ENCODE measurements around the gene HOXB7. TPM values are rescaled to one million over a fixed set of nuclear protein-coding genes. Genes with fewer than 3 reads are reported as not detected.

Gene HOXB7
- total RNA-seq, 1 donor from 2014 or later, result 0.64 TPM

DNA sequence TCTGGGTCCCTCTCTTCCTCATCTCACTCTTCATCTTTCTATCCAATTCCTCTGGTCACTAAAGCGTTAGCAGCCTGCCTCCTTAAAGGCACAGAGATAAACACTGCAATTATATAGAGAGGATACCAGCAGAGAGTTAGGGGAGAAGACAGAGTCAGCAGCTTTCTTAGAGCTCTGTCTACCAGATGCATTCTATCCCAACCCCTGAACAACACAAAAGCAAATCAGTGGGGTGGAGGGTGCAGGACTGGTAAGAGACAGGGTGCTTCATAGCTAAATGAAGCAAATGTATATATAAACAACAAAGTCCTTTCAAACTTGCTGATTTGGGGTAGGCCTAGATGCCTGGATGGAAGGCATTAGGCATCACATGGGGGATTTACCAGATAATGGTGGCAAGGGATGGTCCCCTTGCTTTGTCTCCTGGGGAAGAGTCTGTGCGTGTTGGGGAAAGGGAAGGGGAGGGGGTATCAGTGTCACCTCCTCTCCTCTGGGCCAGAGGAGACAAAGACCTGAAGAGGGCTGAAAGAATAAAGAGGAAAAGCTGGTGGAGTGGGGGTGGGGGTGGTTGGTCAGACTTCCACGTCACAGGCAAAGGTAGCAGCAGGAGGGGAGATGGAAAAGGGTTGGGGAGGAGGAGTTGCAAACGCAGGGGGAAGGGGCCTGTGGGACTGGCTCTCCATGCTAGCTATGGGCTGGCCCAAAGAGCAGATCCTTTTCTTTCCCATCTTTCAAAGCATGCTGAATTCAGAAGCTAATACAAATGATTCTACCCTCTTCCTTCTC is 44.7 kb downstream of the HOXB7 start:
- TF ChIP-seq, protein P1, sequence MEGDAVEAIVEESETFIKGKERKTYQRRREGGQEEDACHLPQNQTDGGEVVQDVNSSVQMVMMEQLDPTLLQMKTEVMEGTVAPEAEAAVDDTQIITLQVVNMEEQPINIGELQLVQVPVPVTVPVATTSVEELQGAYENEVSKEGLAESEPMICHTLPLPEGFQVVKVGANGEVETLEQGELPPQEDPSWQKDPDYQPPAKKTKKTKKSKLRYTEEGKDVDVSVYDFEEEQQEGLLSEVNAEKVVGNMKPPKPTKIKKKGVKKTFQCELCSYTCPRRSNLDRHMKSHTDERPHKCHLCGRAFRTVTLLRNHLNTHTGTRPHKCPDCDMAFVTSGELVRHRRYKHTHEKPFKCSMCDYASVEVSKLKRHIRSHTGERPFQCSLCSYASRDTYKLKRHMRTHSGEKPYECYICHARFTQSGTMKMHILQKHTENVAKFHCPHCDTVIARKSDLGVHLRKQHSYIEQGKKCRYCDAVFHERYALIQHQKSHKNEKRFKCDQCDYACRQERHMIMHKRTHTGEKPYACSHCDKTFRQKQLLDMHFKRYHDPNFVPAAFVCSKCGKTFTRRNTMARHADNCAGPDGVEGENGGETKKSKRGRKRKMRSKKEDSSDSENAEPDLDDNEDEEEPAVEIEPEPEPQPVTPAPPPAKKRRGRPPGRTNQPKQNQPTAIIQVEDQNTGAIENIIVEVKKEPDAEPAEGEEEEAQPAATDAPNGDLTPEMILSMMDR (IDR thresholded peaks at IDR 0.05; ENCODE audit: partially characterized antibody, unreplicated experiment), result no peak

DNA sequence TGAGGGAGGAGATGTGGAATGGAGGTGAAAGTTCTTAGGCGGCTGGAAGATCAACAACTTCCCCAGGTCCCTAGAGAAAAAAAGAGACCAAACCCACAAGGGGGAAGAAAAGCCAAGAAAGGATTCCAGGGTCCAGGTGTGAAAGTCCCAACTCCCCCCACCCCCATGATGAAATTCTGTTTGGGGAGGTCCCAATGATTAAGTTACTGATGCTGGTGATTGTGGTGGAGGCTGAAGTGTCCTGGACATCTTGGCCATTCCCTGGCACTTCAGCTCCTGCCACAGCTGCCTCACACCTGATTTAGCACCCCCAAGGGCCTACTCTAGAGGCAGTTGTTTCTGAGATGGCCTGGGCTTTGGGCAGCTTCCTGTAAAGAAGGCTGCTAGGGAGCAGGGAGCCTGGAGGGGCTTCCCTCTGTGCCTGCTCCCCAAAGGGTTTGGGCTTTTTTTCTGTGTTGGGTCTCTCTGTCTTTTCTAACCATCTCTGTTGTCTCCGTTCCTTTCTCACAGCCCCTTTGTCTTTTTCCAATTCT is 45.7 kb downstream of the HOXB7 start:
- H3K27ac Mint-ChIP-seq (ENCODE audit: unreplicated experiment), result no peak overlapping the region
- peaks cover 7% of the 10 kb centered on the region for H3K9me3 Mint-ChIP-seq (ENCODE audit: unreplicated experiment)
- TF ChIP-seq, protein P1 (IDR thresholded peaks at IDR 0.05; ENCODE audit: partially characterized antibody, unreplicated experiment), result no peak
- no peak overlapping the region for H3K4me3 Mint-ChIP-seq (ENCODE audit: unreplicated experiment)
- peaks cover 36% of the 10 kb centered on the region for H3K27me3 Mint-ChIP-seq (ENCODE audit: unreplicated experiment)
- DNase-seq, result no peak
- H3K4me1 Mint-ChIP-seq (ENCODE audit: low read depth, unreplicated experiment), result peaks cover 3% of the 10 kb centered on the region
- H3K36me3 Mint-ChIP-seq (ENCODE audit: unreplicated experiment), result no peaks in the 10 kb centered on the region

More for the DNA sequence above, 44.7 kb downstream of the HOXB7 start:
- H3K27ac Mint-ChIP-seq (ENCODE audit: unreplicated experiment), result no peak overlapping the region
- H3K4me3 Mint-ChIP-seq (ENCODE audit: unreplicated experiment), result no peak overlapping the region
- DNase-seq, result no peak
- peaks cover 33% of the 10 kb centered on the region for H3K27me3 Mint-ChIP-seq (ENCODE audit: unreplicated experiment)
- H3K36me3 Mint-ChIP-seq (ENCODE audit: unreplicated experiment), result no peaks in the 10 kb centered on the region
- H3K9me3 Mint-ChIP-seq (ENCODE audit: unreplicated experiment), result peaks cover 7% of the 10 kb centered on the region
- H3K4me1 Mint-ChIP-seq (ENCODE audit: low read depth, unreplicated experiment), result peaks cover 3% of the 10 kb centered on the region

DNA sequence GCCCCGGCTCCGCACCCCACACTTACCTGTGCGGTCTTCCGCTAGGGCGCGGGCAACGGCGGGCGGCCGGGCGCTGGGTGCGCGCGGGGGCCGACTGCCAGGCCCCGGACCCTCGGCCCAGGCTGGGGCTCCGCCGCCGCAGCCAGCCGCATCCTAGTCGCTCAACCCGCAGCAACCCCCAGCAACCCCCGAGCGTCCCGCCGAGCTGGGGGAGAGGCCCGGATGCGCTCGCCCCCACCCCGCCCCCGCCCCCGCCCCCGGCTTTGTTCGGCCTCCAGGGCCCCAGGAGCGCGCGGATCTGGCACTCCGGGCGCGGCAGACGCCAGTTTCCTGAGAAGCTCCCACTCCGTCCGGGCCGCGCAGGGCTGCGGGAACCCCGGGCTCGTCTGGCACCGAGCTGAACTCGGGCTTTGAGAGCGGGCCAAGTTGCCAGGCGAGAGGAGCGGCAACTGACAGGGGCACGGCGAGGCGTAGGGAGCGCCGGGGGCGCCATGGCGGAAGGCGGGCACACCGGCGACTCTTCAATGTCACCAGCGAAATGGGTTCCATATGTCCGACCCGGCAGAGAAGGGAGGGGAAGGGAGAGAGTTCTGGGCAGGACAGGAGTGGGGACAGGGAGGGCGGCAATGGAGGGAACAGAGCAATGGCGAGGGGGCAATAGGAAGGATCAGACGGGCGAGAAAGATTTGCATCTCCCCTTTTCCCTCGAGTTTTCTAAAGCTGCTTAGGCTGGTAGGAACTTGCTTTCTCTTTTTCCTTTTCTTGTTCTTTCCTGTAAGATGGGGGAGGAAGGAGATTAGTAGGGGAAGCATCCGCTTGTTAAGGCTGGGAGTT is 46.4 kb downstream of the HOXB7 start:
- H3K27me3 Mint-ChIP-seq (ENCODE audit: unreplicated experiment), result peaks cover 37% of the 10 kb centered on the region
- DNase-seq, result no peak
- no peak overlapping the region for H3K27ac Mint-ChIP-seq (ENCODE audit: unreplicated experiment)
- peaks cover 8% of the 10 kb centered on the region for H3K9me3 Mint-ChIP-seq (ENCODE audit: unreplicated experiment)
- TF ChIP-seq, protein P1 (IDR thresholded peaks at IDR 0.05; ENCODE audit: partially characterized antibody, unreplicated experiment), result no peak
- H3K4me3 Mint-ChIP-seq (ENCODE audit: unreplicated experiment), result no peak overlapping the region
- peaks cover 3% of the 10 kb centered on the region for H3K4me1 Mint-ChIP-seq (ENCODE audit: low read depth, unreplicated experiment)
- no peaks in the 10 kb centered on the region for H3K36me3 Mint-ChIP-seq (ENCODE audit: unreplicated experiment)

DNA sequence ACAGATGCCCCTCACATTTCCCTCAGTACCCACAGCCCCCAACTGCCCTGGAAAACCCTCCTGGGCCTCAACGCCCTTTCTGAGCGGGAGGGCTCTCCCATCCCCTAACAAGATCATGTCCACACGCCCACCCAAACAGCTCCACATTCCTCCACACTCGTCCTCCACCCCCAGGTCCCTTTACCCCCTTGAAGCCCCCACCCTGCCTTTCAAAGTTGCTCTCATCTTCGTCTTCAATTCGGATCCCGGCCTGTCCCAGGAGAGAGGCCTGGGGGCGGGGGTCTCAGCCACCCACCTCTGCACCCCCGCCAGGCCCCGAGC is 47.0 kb downstream of the HOXB7 start:
- no peak for DNase-seq
- no peak overlapping the region for H3K27ac Mint-ChIP-seq (ENCODE audit: unreplicated experiment)
- peaks cover 8% of the 10 kb centered on the region for H3K9me3 Mint-ChIP-seq (ENCODE audit: unreplicated experiment)
- TF ChIP-seq, protein P1 (IDR thresholded peaks at IDR 0.05; ENCODE audit: partially characterized antibody, unreplicated experiment), result no peak
- peaks cover 3% of the 10 kb centered on the region for H3K4me1 Mint-ChIP-seq (ENCODE audit: low read depth, unreplicated experiment)
- peaks cover 37% of the 10 kb centered on the region for H3K27me3 Mint-ChIP-seq (ENCODE audit: unreplicated experiment)
- no peaks in the 10 kb centered on the region for H3K36me3 Mint-ChIP-seq (ENCODE audit: unreplicated experiment)
- peak overlapping the region; percentile 26 for H3K4me3 Mint-ChIP-seq (ENCODE audit: unreplicated experiment)
